HCEC 1CT (cell line): Measurements from ENCODE around the gene SLC22A14.
A peak's percentile ranks its signal among the peaks of the same experiment; 100 is the strongest.
"Not testable (repeated sequence)": the region's sequence is repeated elsewhere in the genome, so short reads cannot be mapped to it uniquely, and the experiment has no call there.

Experiments used
- DNase-seq: peaks from one replicate; pipeline ENCODE4 v3.0.0-alpha.2; 2017

SLC22A14 gene

GRCh38 chr3:38274864-38275649 is 7.0 kb upstream of the SLC22A14 start:
- DNase-seq = no peak

DNA sequence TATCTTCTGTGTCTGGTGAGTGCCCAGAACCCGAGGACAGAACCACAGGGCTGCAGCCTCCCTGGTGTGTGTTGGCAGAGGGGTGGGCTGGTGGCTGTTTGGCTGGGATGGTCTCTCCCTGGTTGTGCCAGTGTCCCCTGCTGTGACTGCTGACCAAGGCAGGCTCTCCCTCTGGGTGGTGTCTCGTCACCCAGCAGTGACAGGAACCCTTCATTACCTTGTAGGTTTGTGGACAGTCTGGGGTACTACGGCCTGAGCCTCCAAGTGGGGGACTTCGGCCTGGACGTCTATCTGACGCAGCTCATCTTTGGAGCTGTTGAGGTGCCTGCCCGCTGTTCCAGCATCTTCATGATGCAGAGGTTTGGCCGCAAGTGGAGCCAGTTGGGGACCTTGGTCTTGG is 6.4 kb upstream of the SLC22A14 start:
- DNase-seq = no peak

GRCh38 chr3:38276081-38276916 is 5.8 kb upstream of the SLC22A14 start:
- DNase-seq = no peak

DNA sequence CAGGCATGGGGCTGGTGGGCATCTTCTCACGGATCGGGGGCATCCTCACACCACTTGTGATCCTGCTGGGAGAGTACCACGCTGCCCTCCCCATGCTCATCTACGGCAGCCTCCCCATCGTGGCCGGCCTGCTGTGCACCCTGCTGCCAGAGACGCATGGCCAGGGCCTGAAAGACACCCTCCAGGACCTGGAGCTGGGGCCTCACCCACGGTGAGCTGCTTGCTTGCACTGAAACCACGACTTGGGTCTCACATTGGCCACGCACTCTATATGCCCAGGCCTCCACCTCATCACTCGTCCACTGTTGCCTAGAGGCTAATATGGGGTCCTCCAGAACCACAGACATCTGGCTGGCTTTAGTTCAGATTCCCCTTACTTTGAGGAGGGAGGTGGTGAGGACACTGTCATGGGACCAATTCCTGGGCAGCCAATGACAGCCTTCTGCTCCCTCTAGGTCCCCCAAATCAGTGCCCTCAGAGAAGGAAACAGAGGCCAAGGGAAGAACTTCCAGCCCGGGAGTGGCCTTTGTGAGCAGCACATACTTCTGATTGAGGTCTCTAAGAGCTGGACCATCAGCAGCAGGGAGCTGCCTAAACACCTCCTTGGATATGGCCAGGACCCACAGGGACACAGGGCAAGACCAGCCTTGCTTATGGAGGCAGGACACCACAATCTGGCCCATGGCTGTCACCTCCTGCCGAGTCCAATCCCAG is 5.0 kb upstream of the SLC22A14 start:
- DNase-seq = no peak

GRCh38 chr3:38278841-38279240 is 3.3 kb upstream of the SLC22A14 start:
- DNase-seq = no peak

GRCh38 chr3:38283810-38284755 is 2.0 kb downstream of the SLC22A14 start:
- DNase-seq = peak; percentile 23

GRCh38 chr3:38284756-38285150 is 2.7 kb downstream of the SLC22A14 start:
- DNase-seq = no peak

- not testable (repeated sequence) for DNase-seq
Measured at GRCh38 chr3:38289286-38290217, 7.5 kb downstream of the SLC22A14 start.

DNA sequence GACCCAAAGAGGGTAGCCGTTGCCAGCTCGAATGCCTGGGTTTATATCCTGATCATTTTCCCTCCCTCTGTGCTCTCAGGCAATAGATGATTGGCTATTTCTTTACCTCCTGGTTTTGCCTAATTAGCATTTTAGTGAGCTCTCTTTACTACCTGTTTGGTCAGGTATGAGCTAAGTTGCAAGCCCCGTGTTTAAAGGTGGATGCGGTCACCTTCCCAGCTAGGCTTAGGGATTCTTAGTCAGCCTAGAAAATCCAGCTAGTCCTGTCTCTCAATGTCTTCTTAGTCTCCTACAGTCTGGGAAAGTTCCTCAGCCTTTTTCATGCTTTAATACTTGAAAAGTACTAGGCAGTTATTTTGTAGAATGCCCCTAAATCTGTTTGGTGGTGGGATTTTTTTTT is 15.0 kb downstream of the SLC22A14 start:
- not testable (repeated sequence) for DNase-seq

- DNase-seq = no peak
Measured at GRCh38 chr3:38297537-38297936, 15.4 kb downstream of the SLC22A14 start.

DNA sequence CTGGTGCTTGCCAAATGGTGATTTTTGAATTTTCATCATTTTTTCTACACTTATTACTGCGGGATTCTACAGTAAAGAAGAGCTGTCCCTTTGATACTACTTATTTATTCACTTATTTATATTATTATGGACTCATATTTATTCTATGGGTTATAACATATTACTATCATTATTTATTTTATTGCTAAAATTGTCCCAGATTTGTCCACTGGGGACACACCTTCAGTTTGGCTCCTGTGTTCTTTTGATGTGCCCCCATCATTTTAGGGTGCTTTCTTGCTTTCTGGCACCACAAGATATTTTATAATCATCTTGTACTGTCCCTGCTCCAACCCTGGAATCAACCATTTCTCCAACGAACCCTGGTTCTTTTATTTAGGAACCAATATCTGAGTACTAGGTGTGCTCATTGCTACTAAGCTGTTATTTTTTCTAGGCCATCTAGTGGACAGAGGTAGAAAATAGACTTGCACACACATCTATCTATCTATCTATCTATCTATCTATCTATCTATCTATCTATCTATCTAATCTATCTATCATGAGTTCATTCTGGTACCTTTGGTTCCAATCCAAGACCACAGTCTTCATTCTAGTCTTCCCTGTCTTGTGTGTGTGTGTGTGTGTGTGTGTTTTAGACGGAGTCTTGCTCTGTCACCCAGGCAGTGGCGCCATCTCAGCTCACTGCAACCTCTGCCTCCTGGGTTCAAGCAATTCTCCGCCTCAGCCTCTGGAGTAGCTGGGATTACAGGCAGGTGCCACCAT is 16.0 kb downstream of the SLC22A14 start:
- peak; percentile 30 for DNase-seq

DNA sequence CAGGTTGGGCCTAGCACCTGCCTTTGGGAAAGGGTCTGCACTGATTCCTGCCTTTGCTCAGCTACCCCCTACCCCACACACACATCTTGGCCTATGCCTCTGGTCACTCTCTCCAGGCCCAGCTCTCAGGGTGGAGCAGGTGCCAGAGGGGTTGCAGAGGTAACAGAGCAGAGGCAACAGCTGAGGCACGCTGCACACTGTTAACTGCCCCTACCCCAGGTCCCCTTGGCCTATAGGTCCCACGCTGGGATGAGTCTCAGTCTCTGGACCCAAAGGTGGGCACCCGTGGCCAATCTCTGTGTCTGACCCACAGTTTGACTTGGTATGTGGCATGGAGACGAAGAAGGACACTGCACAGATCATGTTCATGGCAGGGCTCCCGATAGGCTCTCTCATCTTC is 24.8 kb downstream of the SLC22A14 start:
- no peak for DNase-seq

DNA sequence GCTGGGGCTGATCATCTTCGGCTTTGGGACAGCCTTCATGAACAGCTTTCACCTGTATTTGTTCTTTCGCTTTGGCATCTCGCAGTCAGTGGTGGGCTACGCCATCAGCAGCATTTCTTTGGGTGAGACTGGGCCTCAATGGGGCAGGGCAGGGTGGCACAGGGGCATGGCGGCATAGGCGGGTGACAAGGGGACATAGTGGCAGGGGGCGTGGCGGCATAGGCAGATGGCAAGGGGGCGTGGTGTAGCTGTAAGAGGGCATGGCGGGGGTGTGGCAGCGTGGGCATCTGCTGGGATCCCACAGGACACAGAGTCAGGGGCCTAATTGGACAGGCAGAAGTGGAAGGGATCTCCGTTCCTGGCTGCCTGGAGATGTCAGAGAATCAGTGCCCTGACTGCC is 25.5 kb downstream of the SLC22A14 start:
- no peak for DNase-seq

- no peak for DNase-seq
Measured at GRCh38 chr3:38308456-38308855, 26.4 kb downstream of the SLC22A14 start.

- no peak for DNase-seq
Measured at GRCh38 chr3:38311476-38311875, 29.4 kb downstream of the SLC22A14 start.

DNA sequence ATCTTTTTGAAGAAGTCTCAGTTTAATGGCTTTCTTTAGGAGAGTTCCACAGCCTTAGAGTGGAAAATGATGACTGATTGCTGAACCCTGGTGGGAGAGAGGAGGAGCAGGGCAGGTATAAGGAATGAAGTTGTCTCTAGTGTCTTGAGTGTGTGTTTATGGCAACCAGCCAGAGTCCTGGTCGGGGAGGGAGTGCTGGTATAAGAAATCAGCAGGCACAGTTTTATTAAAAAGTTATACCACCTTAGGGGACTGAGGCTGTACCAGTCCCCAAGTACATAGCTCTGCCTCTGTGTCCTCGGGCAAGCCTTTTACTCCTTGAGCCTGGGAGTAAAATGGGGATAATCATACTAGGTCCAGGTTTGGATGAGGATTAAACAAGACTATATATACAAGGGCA is 29.8 kb downstream of the SLC22A14 start:
- DNase-seq = no peak

DNA sequence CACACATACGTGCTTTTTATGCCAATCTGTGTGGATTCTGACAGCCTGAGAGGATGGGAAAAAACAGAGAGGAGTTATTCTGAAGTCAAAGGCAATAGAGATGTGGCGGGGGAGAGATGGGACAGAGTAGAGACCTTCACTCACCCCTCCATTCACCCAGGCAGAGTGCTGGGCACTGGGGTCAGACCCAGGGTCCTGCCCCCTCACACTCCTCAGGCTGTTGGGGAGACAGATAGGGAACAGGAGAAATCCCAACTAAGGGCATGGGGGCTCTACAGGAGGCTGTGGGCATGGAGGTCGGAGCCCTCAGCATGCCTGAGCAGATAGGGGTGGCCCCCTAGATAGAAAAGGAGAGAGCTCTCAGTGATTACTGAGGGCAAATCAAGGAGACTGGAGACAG is 30.3 kb downstream of the SLC22A14 start:
- DNase-seq = no peak

DNA sequence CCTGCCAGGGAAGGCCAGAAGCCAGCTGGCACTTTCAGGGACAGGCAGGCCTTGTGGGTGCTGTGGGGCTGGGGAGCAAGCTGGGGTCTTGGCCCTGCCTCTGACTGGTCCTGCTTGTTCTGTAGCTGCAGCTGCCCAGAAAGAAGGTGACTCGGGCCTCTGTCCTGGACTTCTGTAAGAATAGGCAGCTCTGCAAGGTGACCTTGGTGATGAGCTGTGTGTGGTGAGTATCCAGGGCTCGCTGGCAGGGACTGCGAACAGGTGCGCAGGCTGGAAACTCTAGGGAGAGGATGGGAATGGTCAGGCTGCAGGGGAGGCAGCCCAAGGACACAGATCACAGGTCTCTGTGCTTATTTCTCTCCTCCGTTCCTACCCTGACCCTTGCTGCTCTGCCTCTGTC is 31.2 kb downstream of the SLC22A14 start:
- DNase-seq = no peak

DNA sequence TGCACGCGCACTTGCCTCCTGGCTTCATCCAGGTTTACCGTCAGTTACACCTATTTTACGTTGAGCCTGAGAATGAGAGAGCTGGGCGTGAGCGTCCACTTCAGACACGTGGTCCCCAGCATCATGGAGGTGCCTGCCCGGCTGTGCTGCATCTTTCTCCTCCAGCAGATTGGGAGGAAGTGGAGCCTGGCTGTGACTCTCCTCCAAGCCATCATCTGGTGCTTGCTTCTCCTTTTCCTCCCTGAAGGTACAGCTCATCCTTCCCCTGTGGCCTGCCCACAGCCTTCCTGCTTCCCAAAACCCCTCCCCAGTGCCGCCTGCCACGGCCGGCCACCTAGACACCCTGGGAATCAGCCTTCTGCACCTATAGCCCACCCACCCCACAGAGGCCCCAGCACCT is 31.6 kb downstream of the SLC22A14 start:
- no peak for DNase-seq

- no peak for DNase-seq
Measured at GRCh38 chr3:38314112-38314763, 32.1 kb downstream of the SLC22A14 start.
